NCI-H1436 (cell line): ENCODE data around the gene CALR3.
"Not testable (repeated sequence)": the region's sequence is repeated elsewhere in the genome, so short reads cannot be mapped to it uniquely, and the experiment has no call there.

Source experiments
- DNase-seq: peaks from one replicate; lab custom pipeline; 2025; lab: John Stamatoyannopoulos, UW

Gene CALR3

GRCh38 chr19:16496613-16496983 is 631 bp upstream of the CALR3 start:
- DNase-seq: no peak

GRCh38 chr19:16486476-16486875 is 9.5 kb downstream of the CALR3 start:
- not testable (repeated sequence) for DNase-seq

GRCh38 chr19:16482745-16483144 is 13.2 kb downstream of the CALR3 start:
- DNase-seq: no peak

GRCh38 chr19:16477311-16477710 is 18.7 kb downstream of the CALR3 start:
- DNase-seq: no peak

GRCh38 chr19:16476401-16476800 is 19.6 kb downstream of the CALR3 start:
- no peak for DNase-seq

DNA sequence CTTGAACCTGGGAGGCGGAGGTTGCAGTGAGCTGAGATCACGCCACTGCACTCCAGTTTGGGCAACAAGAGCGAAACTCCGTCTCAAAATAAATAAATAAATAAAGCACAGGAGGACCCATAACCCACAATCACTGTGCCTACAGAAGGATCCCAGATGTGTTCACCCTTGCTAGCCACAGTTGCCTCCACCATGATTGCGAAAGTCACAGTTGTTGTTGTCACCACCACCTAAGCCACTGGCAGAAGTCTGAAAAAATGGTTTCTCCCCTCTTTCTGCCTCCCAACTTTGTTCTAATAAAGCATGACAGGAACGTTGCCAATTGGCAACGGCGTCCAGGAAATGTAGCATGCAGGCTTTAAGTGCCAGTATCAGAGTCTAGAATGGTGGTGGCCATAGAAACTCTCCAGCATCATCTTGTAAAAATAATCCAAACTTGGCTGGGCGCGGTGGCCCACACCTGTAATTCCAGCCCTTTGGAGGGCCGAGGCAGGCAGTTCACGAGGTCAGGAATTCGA is 22.0 kb downstream of the CALR3 start:
- no peak for DNase-seq

- no peak for DNase-seq
Measured at GRCh38 chr19:16472992-16473391, 23.0 kb downstream of the CALR3 start.

- DNase-seq: not testable (repeated sequence)
Measured at GRCh38 chr19:16472559-16472899, 23.4 kb downstream of the CALR3 start.

GRCh38 chr19:16470911-16471811 is 24.8 kb downstream of the CALR3 start:
- DNase-seq: no peak

DNA sequence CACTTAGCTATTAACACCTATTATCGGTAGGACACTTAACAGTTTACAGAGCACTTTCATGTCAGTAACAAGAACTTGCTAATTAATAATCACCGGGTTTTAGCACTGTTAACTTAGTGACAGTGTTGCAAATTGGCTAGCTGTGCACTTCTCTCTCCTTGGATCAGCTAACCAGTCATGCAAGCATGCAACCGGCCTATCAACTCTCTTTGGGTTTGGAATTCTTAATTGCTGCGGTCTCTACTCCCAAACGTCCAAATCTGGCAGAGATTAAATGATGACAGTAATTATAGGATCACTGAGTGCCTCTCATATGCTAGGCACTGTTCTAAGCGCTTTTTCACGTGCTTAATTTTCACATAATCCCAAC is 25.4 kb downstream of the CALR3 start:
- DNase-seq: no peak

GRCh38 chr19:16467581-16467980 is 28.4 kb downstream of the CALR3 start:
- DNase-seq: no peak

DNA sequence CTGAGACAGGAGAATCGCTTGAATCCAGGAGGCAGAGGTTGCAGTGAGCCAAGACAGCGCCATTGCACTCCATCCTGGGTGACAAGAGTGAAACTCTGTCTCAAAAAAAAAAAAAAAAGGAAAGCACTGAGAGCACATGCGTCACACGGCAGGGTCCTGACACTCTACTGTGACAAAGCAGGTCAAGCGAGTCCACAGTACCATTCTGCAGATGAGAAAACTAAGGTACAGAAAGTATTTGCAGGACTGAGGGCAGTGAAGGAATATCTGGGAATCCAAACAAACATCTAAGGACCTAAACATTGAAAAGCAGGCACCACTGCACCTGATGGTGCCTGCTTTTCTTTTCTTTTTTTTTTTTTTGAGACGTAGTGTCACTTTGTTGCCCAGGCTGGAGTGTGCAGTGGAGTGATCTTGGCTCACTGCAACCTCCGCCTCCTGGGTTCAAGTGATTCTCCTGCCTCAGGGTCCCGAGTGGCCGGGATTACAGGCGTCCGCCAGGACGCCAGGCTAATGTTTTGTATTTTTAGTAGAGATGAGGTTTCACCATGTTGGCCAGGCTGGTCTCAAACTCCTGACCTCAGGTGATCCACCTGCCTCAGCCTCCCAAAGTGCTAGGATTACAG is 29.1 kb downstream of the CALR3 start:
- not testable (repeated sequence) for DNase-seq

DNA sequence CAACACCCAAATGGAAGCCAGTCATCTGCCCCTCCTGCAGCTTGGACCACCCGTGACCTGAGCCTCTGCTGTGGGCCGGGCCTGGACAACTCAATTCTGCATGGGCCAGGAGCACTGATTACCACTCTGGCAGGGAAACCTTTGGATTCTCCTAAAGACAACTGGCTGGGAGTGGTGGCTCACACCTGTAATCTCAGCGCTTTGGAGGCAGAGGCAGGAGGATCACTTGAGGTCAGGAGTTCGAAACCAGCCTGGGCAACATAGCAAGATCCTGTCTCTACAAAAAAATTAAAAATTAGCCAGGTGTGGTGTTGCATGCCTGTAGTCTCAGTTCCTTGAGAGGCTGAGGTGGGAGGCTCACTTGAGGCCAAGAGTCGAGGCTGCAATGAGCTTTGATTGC is 30.7 kb downstream of the CALR3 start:
- DNase-seq: no peak

DNA sequence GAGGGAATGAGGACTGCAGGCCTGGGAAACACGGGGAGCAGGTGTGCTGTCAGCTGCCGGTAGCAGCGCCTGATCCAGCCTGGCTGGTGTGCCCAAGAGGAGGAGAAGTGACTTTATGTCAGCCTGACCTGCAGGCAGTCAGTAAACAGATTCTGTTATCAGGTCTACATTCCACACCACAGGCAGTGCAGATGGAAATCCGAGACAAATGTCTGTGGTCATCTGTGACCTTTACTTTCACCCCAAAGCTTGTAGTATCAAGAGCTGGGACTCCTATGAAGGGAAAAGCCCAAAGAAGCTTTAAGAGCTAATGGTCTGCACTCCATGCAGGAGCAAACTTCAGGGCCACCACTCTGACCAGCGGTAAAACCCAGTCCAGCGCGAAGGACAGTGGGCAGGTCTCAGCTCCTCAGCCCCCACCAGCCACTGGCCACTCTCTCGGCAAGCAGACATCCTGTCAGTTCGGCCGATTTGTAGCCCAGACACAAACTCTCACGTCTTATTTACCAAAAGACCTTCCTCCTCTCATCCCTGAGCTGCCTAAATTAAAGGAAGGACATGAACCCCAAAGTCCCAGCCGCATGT is 31.9 kb downstream of the CALR3 start:
- no peak for DNase-seq

GRCh38 chr19:16463341-16463990 is 32.5 kb downstream of the CALR3 start:
- no peak for DNase-seq

DNA sequence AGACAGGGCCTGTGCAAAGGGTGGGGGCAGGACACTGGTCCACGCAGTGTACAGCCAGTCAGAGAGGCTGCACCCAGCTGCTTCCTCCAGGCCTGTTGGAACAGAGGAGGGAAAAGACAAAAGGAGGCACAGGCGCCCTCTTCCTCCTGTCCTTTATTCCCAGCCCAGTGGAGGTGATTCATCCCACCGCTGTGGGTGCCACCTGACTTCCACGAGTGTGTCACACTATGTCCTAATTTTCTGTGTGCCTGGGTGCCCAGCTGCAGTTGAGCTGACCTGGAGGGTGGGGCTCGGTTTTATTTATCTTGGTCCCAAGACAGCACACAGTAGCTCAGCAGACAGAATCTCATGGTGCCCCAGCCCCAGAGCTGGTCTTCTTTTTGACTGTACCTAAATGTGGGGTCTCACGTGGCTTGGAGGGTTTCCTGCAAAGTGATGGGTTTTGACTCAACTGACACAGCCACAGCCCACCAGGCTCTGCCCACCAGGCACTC is 33.2 kb downstream of the CALR3 start:
- DNase-seq: no peak

GRCh38 chr19:16461630-16462051 is 34.3 kb downstream of the CALR3 start:
- DNase-seq: no peak

DNA sequence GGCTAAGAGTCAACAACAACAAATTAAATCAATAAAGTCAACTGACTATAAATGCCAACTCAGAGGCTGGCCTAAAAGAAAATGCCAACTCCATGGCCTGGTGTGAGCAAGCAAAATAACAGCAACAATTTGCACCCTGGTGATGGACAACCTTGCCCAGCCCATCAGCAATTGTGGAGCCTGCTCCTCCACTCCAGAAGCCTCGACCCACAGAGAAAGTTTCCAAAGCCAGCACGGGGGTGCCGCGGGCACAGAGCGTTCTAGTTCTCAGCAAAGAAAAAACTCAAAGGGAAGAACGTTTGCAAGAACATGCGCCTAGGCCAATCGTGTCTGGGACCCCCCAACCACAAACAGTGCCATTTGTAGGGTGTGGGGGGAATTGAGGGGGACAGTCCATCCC is 35.5 kb downstream of the CALR3 start:
- no peak for DNase-seq

- DNase-seq: no peak
Measured at GRCh38 chr19:16459680-16460079, 36.3 kb downstream of the CALR3 start.

DNA sequence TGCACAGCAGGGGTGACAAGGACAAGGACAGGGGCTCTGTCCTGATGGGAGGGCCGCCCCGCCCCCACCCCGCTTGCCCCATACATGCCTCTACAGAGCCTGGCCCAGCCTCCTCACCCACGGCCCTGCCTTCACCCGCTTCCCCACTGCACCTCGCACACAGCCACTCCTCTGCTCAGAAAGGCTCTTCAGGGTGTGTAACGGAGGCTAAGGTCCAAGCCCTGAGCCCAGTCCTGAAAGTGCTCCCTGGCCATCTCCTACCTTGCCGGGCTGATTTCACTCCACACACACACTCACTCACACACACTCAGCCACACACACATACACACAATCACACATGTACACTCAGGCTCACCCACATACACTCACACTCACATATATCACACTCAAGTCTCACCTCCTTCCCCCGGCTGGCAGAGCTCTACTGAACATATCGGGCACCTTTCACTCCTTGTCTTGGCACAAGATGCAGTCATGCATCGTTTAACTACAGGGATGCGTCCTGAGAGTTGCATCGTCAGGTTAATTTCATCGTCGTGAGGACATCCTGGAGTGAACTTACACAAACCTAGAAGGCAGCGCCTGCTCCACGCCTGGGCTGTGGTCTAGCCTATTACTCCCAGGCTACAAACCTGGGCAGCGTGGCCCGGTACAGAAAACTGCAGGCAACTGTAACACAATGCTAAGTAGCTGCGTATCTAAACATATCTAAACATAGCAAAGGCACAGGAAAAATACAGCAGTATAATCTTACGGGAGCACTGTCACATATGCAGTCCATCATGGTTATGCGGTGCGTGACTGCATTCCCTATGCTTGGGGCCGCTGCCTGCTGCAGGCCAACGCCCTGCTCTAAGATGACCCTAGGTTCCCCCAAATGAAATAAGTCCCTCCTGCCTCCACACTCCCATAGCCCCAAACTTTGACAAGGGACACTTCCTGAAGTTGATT is 37.3 kb downstream of the CALR3 start:
- no peak for DNase-seq

GRCh38 chr19:16457954-16458331 is 38.0 kb downstream of the CALR3 start:
- DNase-seq: no peak
